HepG2 (cell line): Measurements from ENCODE around the gene SNX3. TPM values are rescaled to one million over a fixed set of nuclear protein-coding genes. Genes with fewer than 3 reads are reported as not detected.

ENCODE experiments used
- ATAC-seq: fragments of 200-7000 bp; cut with Tn5 transposase; 3 replicates; pipeline ENCODE4 v1.9.1; 2020; ENCODE audit warnings: mild to moderate bottlenecking, moderate library complexity
- BruUV-seq: library from RNA; stranded (reverse); fragments of 400-500 nt; replicated peaks from 2 replicates; lab custom pipeline; 2021; lab: Mats Ljungman, UMichigan
- CTCF ChIA-PET: fragments of 300-600 bp; formaldehyde crosslinking; extraction: SDS; loops from one replicate; lab custom pipeline; 2021; ENCODE audit warnings: low total read pairs, inconsistent platforms, low intra/inter-chr PET ratio; lab: Yijun Ruan, JAX
- POLR2A ChIA-PET: fragments of 350-600 bp; sonication (Branson Sonifier 250); formaldehyde crosslinking; loops from one replicate; lab custom pipeline; 2020; ENCODE audit warnings: antibody characterized with exemption, inconsistent platforms; lab: Yijun Ruan, JAX
- DNase-seq: peaks from one replicate; pipeline ENCODE4 v3.0.0-alpha.2; 2015; ENCODE audit warnings: low spot score
- FAIRE-seq: peaks from 3 replicates; lab custom pipeline; 2011; peaks lifted over from hg19 to GRCh38; lab: Jason Lieb, UNC
- H2AFZ ChIP-seq: one replicate; pipeline ENCODE4 v1.6.1; 2011; ENCODE audit warnings: low read length, inconsistent platforms
- H3K27ac ChIP-seq: fragments of 300-600 bp; 3 replicates; pipeline ENCODE4 v1.8.0; 2011; ENCODE audit warnings: mixed run types, mild to moderate bottlenecking, mixed read lengths, low read length, inconsistent platforms; ENCODE audit not compliant: insufficient read depth; ENCODE audit errors: extremely low read length
- H3K27me3 ChIP-seq, 2 experiments: fragments of 200-600 bp in 1 of 2; 2 replicates in 1 of 2; 3 replicates in 1 of 2; pipeline versions ENCODE4 v1.6.0 to v1.8.0; 2011; ENCODE audit warnings: low read length in 2 of 2, mild to moderate bottlenecking in 2 of 2, moderate library complexity in 2 of 2, inconsistent platforms in 1 of 2; ENCODE audit not compliant: insufficient read depth in 2 of 2, control insufficient read depth in 1 of 2
- H3K36me3 ChIP-seq, 2 experiments: fragments of 200-600 bp in 1 of 2; replicated peaks in 1 of 2; 2 replicates in 1 of 2; 3 replicates in 1 of 2; pipeline versions ENCODE4 v1.5.1 to v1.8.0; 2011; ENCODE audit warnings: low read length in 2 of 2, inconsistent platforms in 1 of 2; ENCODE audit not compliant: insufficient read depth in 2 of 2, control insufficient read depth in 1 of 2
- H3K4me1 ChIP-seq: 2 replicates; pipeline ENCODE4 v1.5.1; 2012; ENCODE audit warnings: low read length, inconsistent platforms; ENCODE audit not compliant: insufficient read depth
- H3K4me2 ChIP-seq: 2 replicates; pipeline ENCODE4 v1.6.0; 2011; ENCODE audit warnings: low read depth, low read length, inconsistent platforms
- H3K4me3 ChIP-seq, 3 experiments: fragments of 200-600 bp in 1 of 3; sonication (generic), shearing (Covaris generic) in 1 of 3; replicated peaks in 1 of 3; 2 replicates each; pipeline ENCODE4 v1.5.1; 2011 to 2016; ENCODE audit warnings: low read length in 3 of 3, inconsistent platforms in 2 of 3, low read depth in 2 of 3, mild to moderate bottlenecking in 2 of 3, control low read depth in 1 of 3, mixed read lengths in 1 of 3; ENCODE audit not compliant: insufficient read depth in 1 of 3
- H3K79me2 ChIP-seq: one replicate; pipeline ENCODE4 v1.6.1; 2011; ENCODE audit warnings: low read length, inconsistent platforms; ENCODE audit not compliant: insufficient read depth
- H3K9ac ChIP-seq: 2 replicates; pipeline ENCODE4 v1.6.0; 2011; ENCODE audit warnings: mild to moderate bottlenecking, low read depth, low read length, inconsistent platforms; ENCODE audit not compliant: insufficient read depth
- H3K9me3 ChIP-seq: 2 replicates; pipeline ENCODE4 v1.5.1; 2012; ENCODE audit warnings: mild to moderate bottlenecking, low read length
- H4K20me1 ChIP-seq: 2 replicates; pipeline ENCODE4 v1.6.0; 2011; ENCODE audit warnings: inconsistent platforms, mild to moderate bottlenecking, low read length, moderate library complexity; ENCODE audit not compliant: insufficient read depth
- EHMT2 ChIP-seq: fragments of 200-600 bp; sonication (generic); IDR thresholded peaks from 2 replicates; pipeline ENCODE4 v1.7.0; 2017; ENCODE audit warnings: antibody characterized with exemption, low read depth, low read length, borderline replicate concordance
- ETV6 ChIP-seq: sonication (generic); formaldehyde crosslinking; conservative IDR thresholded peaks from 2 replicates; pipeline ENCODE4 v1.4.0; 2020; ENCODE audit warnings: missing genetic modification reagents
- JUND ChIP-seq: sonication (generic); formaldehyde crosslinking; IDR thresholded peaks from 2 replicates; pipeline ENCODE4 v1.8.0; 2022; ENCODE audit warnings: mild to moderate bottlenecking, missing genetic modification reagents
- MAFK ChIP-seq, 2 experiments: IDR thresholded peaks in 1 of 2; conservative IDR thresholded peaks in 1 of 2; 2 replicates each; pipeline ENCODE4 v1.6.1; 2011; ENCODE audit warnings: improper control_type of control experiment in 2 of 2, low read length in 2 of 2
- SIX1 ChIP-seq: sonication (generic); formaldehyde crosslinking; IDR thresholded peaks from 2 replicates; pipeline ENCODE4 v1.4.0; 2020; ENCODE audit warnings: missing genetic modification reagents, borderline replicate concordance
- TARDBP ChIP-seq: sonication (generic); formaldehyde crosslinking; IDR thresholded peaks from 2 replicates; pipeline ENCODE4 v1.8.0; 2022; ENCODE audit warnings: mild to moderate bottlenecking, missing genetic modification reagents
- ZNF160 ChIP-seq: sonication (generic); formaldehyde crosslinking; IDR thresholded peaks from 2 replicates; pipeline ENCODE4 v1.8.0; 2022; ENCODE audit warnings: mild to moderate bottlenecking, inconsistent platforms, missing genetic modification reagents
- ZNF558 ChIP-seq: sonication (generic); formaldehyde crosslinking; IDR thresholded peaks from 2 replicates; pipeline ENCODE4 v1.9.0; 2022; ENCODE audit warnings: mild to moderate bottlenecking, missing genetic modification reagents, borderline replicate concordance
- ZNF614 ChIP-seq: IDR thresholded peaks from 2 replicates; pipeline ENCODE4 v1.6.1; 2018; ENCODE audit warnings: missing biosample characterization, missing genetic modification reagents, inconsistent platforms, borderline replicate concordance
- ZNF7 ChIP-seq: IDR thresholded peaks from 2 replicates; pipeline ENCODE4 v1.6.1; 2016; ENCODE audit warnings: missing biosample characterization, missing genetic modification reagents
- WGBS: methylation state at CpG from one replicate; pipeline ENCODE4 v1.1.6; 2017; ENCODE audit warnings: low lambda C conversion rate; 5-methylcytosine and 5-hydroxymethylcytosine counted together
- in situ Hi-C: cut with HindIII; loops from 2 replicates; pipeline ENCODE4 v1.10.0; 2017; ENCODE audit warnings: low pct_unique_long_range_greater_than_20kb; ENCODE audit not compliant: extremely low pct_ligation_motif_present
- intact Hi-C: fragments of 100-400 bp; cut with micrococcal nuclease; formaldehyde crosslinking; loops from one replicate; pipeline ENCODE4 v1.10.0; 2022; ENCODE audit not compliant: unreplicated experiment
- polyA plus RNA-seq, 8 experiments: library from polyadenylated mRNA; depleted of rRNA in 3 of 8; stranded (reverse) in 7 of 8; unstranded in 1 of 8; fragments of >200 nt; fragmentation: Illumina TruSeq in 4 of 8; extraction: Trizol in 4 of 8; gene quantifications; 2 replicates each; pipeline versions ENCODE4 v1.2.1 to v1.2.3, GENCODE V29; 2011 to 2016; ENCODE audit warnings: low read depth in 4 of 8, missing spikeins in 1 of 8, mixed read lengths in 1 of 8; ENCODE audit not compliant: insufficient read depth in 1 of 8
- total RNA-seq, 5 experiments: library from RNA; depleted of rRNA; stranded (reverse); fragments of >200 nt; fragmentation: Illumina TruSeq; extraction: Trizol; gene quantifications; 2 replicates each; pipeline ENCODE4 v1.2.3, GENCODE V29; 2016; ENCODE audit warnings: low read depth in 1 of 5

SNX3 gene
- total and polyA plus RNA-seq, 2 of the 13 experiments (the other 11 are each of a cell fraction or from before 2014, with no cell fraction given), result 84.9 to 226 TPM

- TF ChIP-seq MAFK (conservative IDR thresholded peaks at IDR 0.05 in 1 of 2, IDR thresholded peaks at IDR 0.05 in 1 of 2; ENCODE audit: low read length in 2 of 2) (peak in 1 of 2 experiments; percentile 31; a peak in 1 of 4 replicates), ZNF558 (CRISPR knock-in tag) (no peak)
- Histone ChIP-seq H3K27me3 (no peaks in the 10 kb centered on the region), H3K36me3 (peaks cover 0 to 12% of the 10 kb centered on the region in 2 experiments; a peak in 2 of 5 replicates), H3K27ac (no peak overlapping the region), H3K4me3 (no peak overlapping the region), H2AFZ (no peak overlapping the region), H3K9me3 (no peaks in the 10 kb centered on the region), H3K79me2 (peaks cover 10% of the 10 kb centered on the region), H3K4me1 (no peaks in the 10 kb centered on the region), H3K9ac (no peak overlapping the region), H4K20me1 (no peaks in the 10 kb centered on the region), H3K4me2 (no peak overlapping the region)
- FAIRE-seq, result no peak
- in situ Hi-C loops, result no loop called here
- no TSS peak for BruUV-seq
- CTCF ChIA-PET, result no interaction called here
- DNase-seq, result no peak
- intact Hi-C loops, result no loop called here
- POLR2A ChIA-PET, result no interaction called here
- 95% methylated on average over 3 of the region's 3 CpGs for WGBS
- ATAC-seq, result no peak
Measured at GRCh38 chr6:108227290-108227689, 33.5 kb downstream of the SNX3 start.

- Histone ChIP-seq H2AFZ (no peak overlapping the region), H3K4me3 (no peak overlapping the region), H3K4me2 (no peak overlapping the region), H4K20me1 (no peaks in the 10 kb centered on the region; the same call in 1 of the 2 replicates), H3K9me3 (no peaks in the 10 kb centered on the region), H3K27ac (no peak overlapping the region), H3K4me1 (no peaks in the 10 kb centered on the region)
- BruUV-seq, result no TSS peak
- 98% methylated on average over 1 of the region's 1 CpG for WGBS
- TF ChIP-seq ZNF7 (no peak), ZNF614 (CRISPR knock-in tag) (no peak), ETV6 (CRISPR knock-in tag) (no peak), EHMT2 (no peak), SIX1 (no peak), JUND (no peak), TARDBP (CRISPR knock-in tag) (no peak), ZNF160 (CRISPR knock-in tag) (no peak)
- TF ChIP-seq, all 625 proteins: peak for 0
- H3K27me3 ChIP-seq, result no peaks in the 10 kb centered on the region
- POLR2A ChIA-PET, result no interaction called here
- no peak overlapping the region for H3K9ac ChIP-seq
- ATAC-seq (no peak), DNase-seq (no peak), FAIRE-seq (no peak)
- in situ Hi-C loops (no loop called here), intact Hi-C loops (no loop called here)
- CTCF ChIA-PET, result no interaction called here
- peaks cover 4 to 34% of the 10 kb centered on the region in 2 experiments; a peak in 3 of 5 replicates for H3K36me3 ChIP-seq
- H3K79me2 ChIP-seq, result peaks cover 2% of the 10 kb centered on the region
Measured at GRCh38 chr6:108222504-108222903, 38.3 kb downstream of the SNX3 start.
